ENCODE data around the gene AQR. TPM values are rescaled to one million over a fixed set of nuclear protein-coding genes. Genes with fewer than 3 reads are reported as not detected.
"Not testable (repeated sequence)": the region's sequence is repeated elsewhere in the genome, so short reads cannot be mapped to it uniquely, and the experiment has no call there.

AQR gene
- total RNA-seq, 2 experiments from 2014 or later: 33.2 to 37.0 TPM

DNA sequence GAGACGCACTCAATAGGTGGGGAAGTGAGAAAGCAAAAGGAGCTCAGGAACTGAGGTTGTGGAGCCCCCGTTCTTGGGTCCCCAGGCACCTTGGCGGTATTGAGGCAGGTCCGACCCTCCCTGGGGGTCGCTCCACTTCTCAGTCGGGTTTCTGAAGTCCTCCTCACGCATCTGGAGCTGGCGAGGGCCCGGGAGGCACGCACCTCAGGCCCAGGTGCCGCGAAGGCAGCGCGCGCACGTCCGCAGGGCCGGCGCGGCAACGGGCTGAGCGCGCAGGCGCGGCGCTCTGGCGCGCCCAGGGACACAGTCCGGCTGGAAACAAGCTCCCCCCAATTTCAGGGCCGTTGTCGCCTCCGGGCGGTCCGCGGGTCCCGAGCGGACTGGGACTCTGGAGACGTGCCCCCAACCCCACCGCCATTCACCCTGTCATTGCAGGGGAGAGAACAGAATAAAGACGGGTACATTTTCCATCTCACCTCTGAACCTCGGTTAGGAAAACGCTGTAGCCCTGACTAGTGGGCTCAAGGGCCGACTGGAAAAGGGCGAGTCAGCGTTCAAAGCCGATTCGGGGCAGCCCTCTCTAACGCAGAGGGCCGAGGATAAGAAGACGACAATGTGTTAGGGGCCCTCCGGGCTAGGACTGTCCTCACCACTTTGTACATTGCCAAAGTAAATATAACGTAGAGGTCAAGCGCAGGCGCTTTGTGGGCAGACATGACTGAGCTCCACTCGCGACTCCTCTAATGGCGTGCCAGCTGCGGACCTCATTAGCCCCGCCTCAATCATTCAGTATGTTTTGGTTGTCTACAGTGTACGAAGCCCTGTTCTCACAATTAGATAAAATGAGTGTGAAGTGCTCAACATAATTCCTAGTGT lies 18.7 kb upstream of the AQR start, which contains the start of gene ZNF770:
ZNF770 (minus strand) TSS at position 261 of the 876 bp plus-strand sequence. CDS start 4,853 bp downstream, outside the sequence.
- Mint-ChIP-seq H3K9me3 (ENCODE audit: insufficient read depth) (no peaks in the 10 kb centered on the region), H3K27ac (peak within 1 kb of the TSS; percentile 98), H3K36me3 (ENCODE audit: low read depth) (peaks cover 20% of the 10 kb centered on the region), H3K4me1 (ENCODE audit: low read depth) (peaks cover 39% of the 10 kb centered on the region), H3K27me3 (ENCODE audit: low read depth) (no peaks in the 10 kb centered on the region), H3K4me3 (peak within 1 kb of the TSS; percentile 95)
- ATAC-seq (peak; percentile 93), DNase-seq (peak; percentile 84)
- POLR2A ChIA-PET: interaction anchor here (0.6 to 3.9 kb wide), 18 partner anchors 12 to 1591 kb away, joined by 3 to 65 read pairs (median 4); partner anchors contain the start of genes AQR, CDIN1, DPH6 and GOLGA8B
- CTCF ChIA-PET: interaction anchor here (0.8 to 4.0 kb wide), 3 partner anchors 11 to 18 kb away, joined by 3 to 31 read pairs (median 3); partner anchors contain the start of gene AQR

DNA sequence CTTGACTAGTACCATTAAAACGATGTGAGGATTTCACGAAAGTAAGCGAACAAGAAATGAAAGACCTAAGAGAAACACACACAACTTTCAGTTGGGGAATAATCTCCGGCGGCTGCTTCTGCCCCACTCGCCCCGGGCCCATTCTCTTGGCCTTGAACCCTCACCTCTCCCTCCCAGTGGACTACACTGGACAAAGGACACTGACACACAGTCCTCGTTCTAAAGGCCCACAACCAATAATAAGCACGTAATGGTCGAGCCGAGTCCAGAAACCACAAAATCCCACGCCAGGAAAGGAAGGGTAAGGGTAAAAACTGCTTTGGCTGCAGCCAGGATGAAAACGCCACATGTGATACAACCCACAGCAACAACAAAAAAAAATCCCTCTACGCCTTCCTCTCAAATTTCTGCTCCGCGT lies 18.1 kb upstream of the AQR start:
- ATAC-seq: no peak

DNA sequence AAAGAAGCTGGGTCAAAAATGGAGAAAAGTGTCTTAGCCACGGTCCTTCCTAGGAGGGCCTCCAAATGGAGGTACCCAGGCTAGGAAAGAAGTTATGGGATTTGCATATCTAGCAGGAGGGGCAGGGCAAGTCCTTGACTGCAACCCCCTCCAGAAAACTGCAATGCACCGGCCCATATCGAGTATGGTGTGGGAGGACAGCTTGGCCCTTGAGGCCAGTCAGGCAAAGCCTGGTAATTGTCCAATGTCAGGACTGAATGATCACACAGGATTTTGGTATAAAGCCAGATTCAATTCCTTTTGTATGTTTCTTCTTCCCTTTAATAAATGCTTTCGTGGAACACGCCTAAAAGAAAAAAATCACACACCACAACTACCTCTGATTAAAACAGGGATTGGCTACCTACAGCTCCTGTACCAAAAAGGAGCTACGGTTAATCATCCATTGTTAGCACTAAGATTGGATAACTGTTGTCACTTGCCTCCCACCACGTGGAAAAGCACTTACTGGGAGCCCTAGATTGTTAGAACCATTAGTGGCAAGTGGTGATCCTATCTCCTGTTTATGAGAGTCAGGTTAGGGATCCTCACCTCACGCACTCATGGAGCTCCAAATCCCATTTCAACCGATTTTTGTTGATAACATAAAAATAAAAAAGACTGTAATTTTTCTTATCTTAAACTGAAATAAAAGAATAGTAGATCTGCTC lies 17.4 kb upstream of the AQR start:
- Mint-ChIP-seq H3K27ac (peak overlapping the region; percentile 98), H3K4me3 (peak overlapping the region; percentile 95), H3K9me3 (ENCODE audit: insufficient read depth) (no peaks in the 10 kb centered on the region), H3K36me3 (ENCODE audit: low read depth) (peaks cover 32% of the 10 kb centered on the region), H3K4me1 (ENCODE audit: low read depth) (peaks cover 38% of the 10 kb centered on the region), H3K27me3 (ENCODE audit: low read depth) (no peaks in the 10 kb centered on the region)
- CTCF ChIA-PET: interaction anchor here (0.7 to 4.0 kb wide), 3 partner anchors 17 to 370 kb away, joined by 3 to 31 read pairs (median 3); partner anchors contain the start of gene AQR
- POLR2A ChIA-PET: interaction anchor here (1.9 to 3.9 kb wide), 3 partner anchors 10 to 17 kb away, joined by 12 to 65 read pairs (median 27); partner anchors contain the start of gene AQR
- DNase-seq (no peak), ATAC-seq (no peak)

More for the DNA sequence above, 18.1 kb upstream of the AQR start:
- ChIA-PET POLR2A (interaction anchor here (0.6 to 3.9 kb wide), 15 partner anchors 11 to 660 kb away, joined by 3 to 65 read pairs (median 4); partner anchors contain the start of genes AQR, DPH6 and GOLGA8B), CTCF (interaction anchor here (0.9 to 4.0 kb wide), 3 partner anchors 10 to 67 kb away, joined by 3 to 31 read pairs (median 3); partner anchors contain the start of gene AQR)
- Mint-ChIP-seq H3K27ac (peak overlapping the region; percentile 98), H3K4me1 (ENCODE audit: low read depth) (peaks cover 33% of the 10 kb centered on the region), H3K27me3 (ENCODE audit: low read depth) (no peaks in the 10 kb centered on the region), H3K9me3 (ENCODE audit: insufficient read depth) (no peaks in the 10 kb centered on the region), H3K4me3 (peak overlapping the region; percentile 95), H3K36me3 (ENCODE audit: low read depth) (peaks cover 26% of the 10 kb centered on the region)
- DNase-seq: no peak

DNA sequence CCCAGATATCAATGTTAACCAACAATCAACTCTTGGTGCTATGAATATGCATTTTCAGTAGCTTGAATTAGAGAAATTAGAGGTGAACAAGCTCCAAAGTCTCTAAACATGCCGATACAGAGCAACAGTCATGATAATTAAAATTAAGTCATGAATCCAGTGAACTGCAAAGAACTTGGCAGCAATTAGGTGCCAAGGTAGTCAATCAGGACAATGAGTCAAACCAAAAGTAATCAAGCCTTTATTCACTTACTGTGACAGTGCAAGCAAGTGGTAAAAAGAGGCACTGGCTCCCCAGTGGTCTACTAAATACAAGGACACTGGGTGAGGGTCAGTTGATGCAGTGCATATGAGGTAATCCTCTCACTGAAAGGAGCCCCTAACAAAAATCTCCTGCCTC lies 16.8 kb upstream of the AQR start:
- Mint-ChIP-seq H3K36me3 (ENCODE audit: low read depth) (peaks cover 38% of the 10 kb centered on the region), H3K4me1 (ENCODE audit: low read depth) (peaks cover 42% of the 10 kb centered on the region), H3K4me3 (peak overlapping the region; percentile 95), H3K9me3 (ENCODE audit: insufficient read depth) (no peaks in the 10 kb centered on the region), H3K27ac (peak overlapping the region; percentile 98), H3K27me3 (ENCODE audit: low read depth) (no peaks in the 10 kb centered on the region)
- DNase-seq (no peak), ATAC-seq (no peak)
- CTCF ChIA-PET: interaction anchor here (0.9 to 4.0 kb wide), 2 partner anchors 16 to 66 kb away, joined by 3 to 31 read pairs; partner anchors contain the start of gene AQR
- POLR2A ChIA-PET: interaction anchor here (3.9 kb wide), 1 partner anchor 10 kb away, joined by 27 read pairs; no protein-coding TSS in a partner anchor

DNA sequence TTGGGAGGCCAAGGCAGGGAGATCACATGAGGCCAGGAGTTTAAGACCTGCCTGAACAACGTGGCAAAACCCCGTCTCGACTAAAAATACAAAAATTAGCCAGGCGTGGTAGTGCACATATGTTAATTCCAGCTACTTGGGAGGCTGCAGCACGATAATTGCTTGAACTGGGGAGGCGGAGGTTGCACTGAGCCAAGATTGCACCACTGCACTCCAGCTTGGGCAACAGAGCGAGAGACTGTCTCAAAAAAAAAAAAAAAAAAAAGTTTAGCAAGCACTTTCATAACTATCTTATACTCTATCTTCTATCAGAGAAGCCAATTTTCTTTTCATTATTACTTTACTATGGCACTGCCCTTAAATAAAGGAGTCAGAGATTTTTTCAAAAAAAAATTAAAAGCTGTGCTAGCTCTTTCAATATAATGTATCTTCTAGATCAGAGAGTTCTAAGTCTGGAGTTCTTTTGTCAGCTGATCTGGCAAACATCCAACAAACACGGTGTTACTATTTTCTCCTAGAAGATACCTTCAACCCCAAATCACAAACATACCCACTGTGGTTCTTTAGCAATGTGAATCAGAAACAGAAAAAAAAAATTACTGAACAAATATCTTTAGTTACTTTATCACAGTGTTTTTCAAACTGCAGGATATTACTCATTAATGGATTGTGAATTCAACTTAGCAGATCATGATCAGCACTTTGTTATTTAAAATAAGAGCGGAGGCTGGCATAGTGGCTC lies 15.5 kb upstream of the AQR start:
- no peaks in the 10 kb centered on the region for H3K27me3 Mint-ChIP-seq (ENCODE audit: low read depth)
- no peak overlapping the region for H3K4me3 Mint-ChIP-seq
- POLR2A ChIA-PET: no interaction called here
- peaks cover 44% of the 10 kb centered on the region for H3K4me1 Mint-ChIP-seq (ENCODE audit: low read depth)
- ATAC-seq (no peak), DNase-seq (no peak)
- no peaks in the 10 kb centered on the region for H3K9me3 Mint-ChIP-seq (ENCODE audit: insufficient read depth)
- H3K27ac Mint-ChIP-seq: peak overlapping the region; percentile 39
- peaks cover 42% of the 10 kb centered on the region for H3K36me3 Mint-ChIP-seq (ENCODE audit: low read depth)
- CTCF ChIA-PET: interaction anchor here (1.8 kb wide), 2 partner anchors 11 to 16 kb away, joined by 8 to 9 read pairs; partner anchors contain the start of gene AQR

DNA sequence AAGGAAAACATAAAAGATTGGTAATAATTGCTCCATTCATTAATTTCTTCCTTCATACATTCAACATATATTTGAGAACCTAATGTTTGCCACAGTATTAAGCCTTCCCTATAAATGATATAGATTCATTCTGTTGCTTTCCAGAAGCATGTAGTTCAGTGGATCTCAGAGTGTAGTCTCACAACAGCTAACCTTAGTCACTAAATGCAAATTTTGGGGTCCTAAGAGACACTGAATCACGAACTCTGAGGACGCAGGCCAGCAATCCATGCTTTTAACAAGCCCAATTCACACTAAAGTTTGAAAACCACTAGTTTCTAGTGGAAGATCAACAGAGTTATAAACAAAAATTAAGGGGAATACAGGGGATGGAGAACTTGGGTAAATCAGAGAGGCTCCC lies 7.2 kb upstream of the AQR start:
- CTCF ChIA-PET: interaction anchor here (0.8 kb wide), 1 partner anchor 11 kb away, joined by 3 read pairs; the partner anchor contains the start of gene ZNF770
- Mint-ChIP-seq H3K36me3 (ENCODE audit: low read depth) (peaks cover 17% of the 10 kb centered on the region), H3K4me1 (ENCODE audit: low read depth) (peaks cover 11% of the 10 kb centered on the region), H3K4me3 (no peak overlapping the region), H3K9me3 (ENCODE audit: insufficient read depth) (no peaks in the 10 kb centered on the region), H3K27me3 (ENCODE audit: low read depth) (no peaks in the 10 kb centered on the region), H3K27ac (no peak overlapping the region)
- ATAC-seq (no peak), DNase-seq (no peak)
- POLR2A ChIA-PET: interaction anchor here (2.7 kb wide), 1 partner anchor 11 kb away, joined by 27 read pairs; the partner anchor contains the start of gene ZNF770

DNA sequence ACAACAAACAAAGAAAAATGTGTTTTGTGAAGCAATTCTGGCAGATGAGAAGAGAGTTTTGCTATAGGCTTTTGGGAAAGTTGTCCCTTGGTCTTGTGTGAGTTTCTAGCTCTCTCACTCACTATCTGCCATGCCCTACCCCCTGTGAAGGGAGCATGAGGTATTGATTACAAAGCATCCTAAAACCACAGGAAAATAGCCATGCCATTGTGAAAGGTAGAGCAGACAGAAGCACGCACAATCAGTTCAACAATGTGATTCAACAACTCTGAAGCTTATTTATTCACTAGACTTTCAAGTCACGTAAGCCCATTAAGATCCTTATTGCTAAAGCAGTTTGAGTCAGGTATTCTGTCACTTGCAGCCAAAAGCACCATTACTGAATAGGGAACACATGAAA lies 6.5 kb upstream of the AQR start:
- POLR2A ChIA-PET: interaction anchor here (2.7 kb wide), 1 partner anchor 12 kb away, joined by 27 read pairs; the partner anchor contains the start of gene ZNF770
- CTCF ChIA-PET: interaction anchor here (1.0 kb wide), 1 partner anchor 58 kb away, joined by 3 read pairs; no protein-coding TSS in a partner anchor
- DNase-seq: no peak
- no peak for ATAC-seq
- Mint-ChIP-seq H3K27ac (no peak overlapping the region), H3K27me3 (ENCODE audit: low read depth) (no peaks in the 10 kb centered on the region), H3K9me3 (ENCODE audit: insufficient read depth) (no peaks in the 10 kb centered on the region), H3K4me3 (no peak overlapping the region), H3K4me1 (ENCODE audit: low read depth) (peaks cover 4% of the 10 kb centered on the region), H3K36me3 (ENCODE audit: low read depth) (peaks cover 11% of the 10 kb centered on the region)

DNA sequence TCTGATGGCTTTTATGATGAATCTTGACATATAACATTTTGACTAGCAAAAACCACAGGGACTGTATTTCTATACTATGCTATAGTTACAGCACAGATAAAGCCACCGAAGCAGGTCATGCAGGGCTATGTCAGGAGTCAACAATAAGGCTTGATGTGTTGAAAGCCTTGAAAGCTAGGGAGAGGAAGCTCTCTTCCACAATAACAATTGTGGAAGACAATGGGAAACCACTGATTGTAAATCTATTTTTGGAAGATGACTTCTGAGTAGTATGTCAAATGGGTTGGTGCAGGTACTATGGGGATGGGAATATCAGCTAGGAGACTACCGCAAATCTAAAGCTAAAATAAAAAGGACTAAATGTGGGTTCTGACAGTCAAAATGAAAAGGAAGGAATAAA lies 4.0 kb upstream of the AQR start:
- POLR2A ChIA-PET: interaction anchor here (2.3 kb wide), 1 partner anchor 15 kb away, joined by 12 read pairs; the partner anchor contains the start of gene ZNF770
- H3K36me3 Mint-ChIP-seq (ENCODE audit: low read depth): peaks cover 12% of the 10 kb centered on the region

DNA sequence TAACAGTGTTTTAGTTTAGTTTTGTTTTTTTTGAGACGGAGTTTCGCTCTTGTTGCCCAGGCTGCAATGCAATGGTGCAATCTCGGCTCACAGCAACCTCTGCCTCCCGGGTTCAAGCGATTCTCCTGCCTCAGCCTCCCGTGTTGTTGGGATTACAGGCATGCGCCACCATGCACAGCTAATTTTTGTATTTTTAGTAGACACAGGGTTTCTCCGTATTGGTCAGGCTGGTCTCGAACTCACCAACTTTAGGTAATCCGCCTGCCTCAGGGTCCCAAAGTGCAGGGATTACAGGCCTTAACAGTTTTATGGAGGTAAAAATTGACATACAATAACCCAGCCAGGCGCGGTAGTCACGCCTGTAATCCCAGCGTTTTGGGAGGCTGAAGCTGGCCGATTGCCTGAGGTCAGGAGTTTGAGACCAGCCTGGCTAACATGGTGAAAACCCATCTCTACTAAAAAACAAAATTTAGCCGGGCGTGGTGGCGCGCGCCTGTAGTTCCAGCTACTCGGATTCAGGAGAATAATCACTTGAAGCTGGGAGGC lies 629 bp upstream of the AQR start:
- not testable (repeated sequence) for H3K27me3 Mint-ChIP-seq (ENCODE audit: low read depth); DNase-seq; H3K9me3 Mint-ChIP-seq (ENCODE audit: insufficient read depth)
- ATAC-seq: peak; percentile 5
- Mint-ChIP-seq H3K4me1 (ENCODE audit: low read depth) (peaks cover 34% of the 10 kb centered on the region), H3K36me3 (ENCODE audit: low read depth) (peaks cover 14% of the 10 kb centered on the region), H3K27ac (peak overlapping the region; percentile 92), H3K4me3 (peak overlapping the region; percentile 99)
- POLR2A ChIA-PET: interaction anchor here (0.6 to 3.3 kb wide), 3 partner anchors 11 to 23 kb away, joined by 4 to 65 read pairs (median 5); partner anchors contain the start of gene ZNF770
- CTCF ChIA-PET: interaction anchor here (0.7 to 2.4 kb wide), 14 partner anchors 10 to 474 kb away, joined by 3 to 31 read pairs (median 4); partner anchors contain the start of gene ZNF770

More for the DNA sequence above, 4.0 kb upstream of the AQR start:
- Mint-ChIP-seq H3K9me3 (ENCODE audit: insufficient read depth) (no peaks in the 10 kb centered on the region), H3K4me1 (ENCODE audit: low read depth) (peaks cover 18% of the 10 kb centered on the region), H3K27me3 (ENCODE audit: low read depth) (no peaks in the 10 kb centered on the region), H3K4me3 (no peak overlapping the region), H3K27ac (no peak overlapping the region)
- ATAC-seq (no peak), DNase-seq (no peak)
- CTCF ChIA-PET: interaction anchor here (1.0 to 1.4 kb wide), 2 partner anchors 11 to 21 kb away, joined by 3 to 8 read pairs; no protein-coding TSS in a partner anchor

DNA sequence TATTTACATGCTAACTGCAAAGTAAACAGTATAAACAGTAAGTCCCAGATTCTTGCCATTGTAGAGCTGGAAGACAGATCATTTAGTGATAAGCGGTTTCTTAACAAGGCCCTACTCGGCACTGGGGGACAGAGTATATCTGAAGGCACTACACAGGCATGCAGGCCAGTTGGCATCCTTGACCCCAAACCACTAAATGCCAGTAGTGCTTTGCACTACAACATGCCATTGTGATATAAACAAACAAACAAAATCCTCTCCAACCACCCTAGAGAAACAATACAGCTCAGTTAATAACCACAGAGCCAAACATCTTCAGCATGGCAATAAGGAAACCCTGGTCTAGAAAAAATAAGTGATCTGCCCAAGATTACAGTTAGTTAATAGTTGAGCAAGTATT lies 5.3 kb downstream of the AQR start:
- no peak overlapping the region for H3K4me3 Mint-ChIP-seq
- no peaks in the 10 kb centered on the region for H3K27me3 Mint-ChIP-seq (ENCODE audit: low read depth)
- ChIA-PET CTCF (interaction anchor here (1.0 kb wide), 1 partner anchor 480 kb away, joined by 3 read pairs; no protein-coding TSS in a partner anchor), POLR2A (no interaction called here)
- peaks cover 31% of the 10 kb centered on the region for H3K36me3 Mint-ChIP-seq (ENCODE audit: low read depth)
- H3K27ac Mint-ChIP-seq: no peak overlapping the region
- no peaks in the 10 kb centered on the region for H3K9me3 Mint-ChIP-seq (ENCODE audit: insufficient read depth)
- H3K4me1 Mint-ChIP-seq (ENCODE audit: low read depth): peaks cover 30% of the 10 kb centered on the region
- ATAC-seq (no peak), DNase-seq (no peak)

Data from activated CD8-positive, alpha-beta T cell treated with anti-CD3 and anti-CD28 coated beads, Interleukin-2, amount 10 ng/mL, durations not matched to agents 7 days and 5 days (primary cell).